NCI-H69 (cell line): ENCODE measurements around the gene MTMR6.

ENCODE experiments used
- DNase-seq: peaks from one replicate; lab custom pipeline; 2025; lab: John Stamatoyannopoulos, UW

The MTMR6 gene

DNA sequence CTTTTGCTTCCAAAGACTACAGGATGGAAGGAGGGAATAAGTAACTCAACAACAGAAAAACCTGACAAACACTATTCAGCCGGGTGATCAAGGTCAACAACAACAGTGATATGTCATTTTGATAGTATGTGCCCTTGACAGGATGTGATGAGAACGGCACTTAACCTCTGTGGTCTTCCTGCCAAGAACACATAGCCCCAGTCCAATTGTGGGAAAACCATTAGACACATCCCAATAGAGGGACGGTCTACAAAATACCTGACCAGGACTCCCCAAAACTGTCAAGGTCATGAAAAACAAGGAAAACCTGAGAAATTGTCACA is 72.1 kb downstream of the MTMR6 start:
- DNase-seq: no peak

DNA sequence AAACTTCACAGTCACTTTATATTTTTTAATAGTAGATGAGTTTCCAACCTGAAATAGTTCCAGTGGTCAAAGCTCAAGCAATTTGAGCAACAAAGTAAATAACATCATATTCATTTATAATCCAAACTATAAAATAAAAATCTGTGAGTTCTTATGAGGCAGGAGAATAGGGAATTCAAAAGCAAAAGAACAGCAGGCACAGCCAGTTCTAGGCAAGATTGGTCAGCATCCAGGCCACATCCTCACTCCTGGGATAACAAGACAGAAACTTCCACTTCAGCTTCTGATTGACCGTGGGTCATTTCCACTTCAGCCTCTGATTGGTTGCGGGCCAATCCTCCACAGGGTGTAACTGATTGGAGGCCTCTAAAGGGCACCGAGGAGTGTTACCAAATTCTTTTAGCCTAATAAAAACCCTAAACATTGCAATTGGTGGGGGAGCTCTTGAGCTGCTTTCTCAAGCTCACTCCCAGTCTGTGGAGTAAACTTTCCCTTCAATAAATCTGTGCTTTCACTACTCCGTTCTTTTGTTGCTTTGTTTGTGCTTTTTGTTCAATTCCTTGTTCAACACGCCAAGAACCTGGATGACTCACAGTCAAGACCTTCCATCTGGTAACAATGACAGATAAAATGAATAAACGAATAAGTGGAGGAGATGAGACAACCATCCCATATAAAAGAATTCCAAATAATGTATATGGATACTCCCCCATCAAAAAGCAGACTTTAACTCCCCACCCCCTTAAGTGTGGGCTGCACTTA is 72.6 kb downstream of the MTMR6 start:
- DNase-seq: no peak

- no peak for DNase-seq
Observed at GRCh38 chr13:25213715-25214114, 73.6 kb downstream of the MTMR6 start.

- DNase-seq: no peak
Observed at GRCh38 chr13:25210842-25211569, 76.3 kb downstream of the MTMR6 start.

DNA sequence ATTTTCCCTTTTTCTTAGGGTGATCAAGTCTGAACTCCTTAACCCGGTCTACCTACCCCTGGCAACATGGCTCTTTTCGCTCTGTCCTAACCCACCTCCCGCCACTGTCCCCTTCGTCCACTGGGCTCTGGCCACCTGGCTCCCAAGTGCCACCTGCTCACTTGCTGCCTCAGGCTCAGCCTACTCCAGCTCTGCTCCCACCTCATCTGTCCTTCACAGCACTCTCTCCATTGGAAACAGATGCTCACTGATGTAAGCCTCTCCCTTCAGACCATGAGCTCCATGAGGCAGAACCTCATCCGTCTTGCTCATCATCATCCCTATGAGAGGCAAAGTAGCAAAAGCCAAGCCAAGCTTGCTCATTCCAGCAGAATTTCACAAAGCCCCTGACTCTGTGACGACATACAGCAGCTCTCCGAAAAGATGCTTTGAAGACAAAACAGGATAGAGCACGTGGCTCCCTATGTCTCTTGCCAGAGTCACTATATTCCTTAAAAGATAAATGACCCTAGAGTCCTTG is 79.9 kb downstream of the MTMR6 start:
- no peak for DNase-seq

- DNase-seq: no peak
Observed at GRCh38 chr13:25204863-25205262, 82.4 kb downstream of the MTMR6 start.

GRCh38 chr13:25203127-25203740 is 84.1 kb downstream of the MTMR6 start:
- DNase-seq: no peak

- no peak for DNase-seq
Observed at GRCh38 chr13:25200783-25201182, 86.5 kb downstream of the MTMR6 start.

DNA sequence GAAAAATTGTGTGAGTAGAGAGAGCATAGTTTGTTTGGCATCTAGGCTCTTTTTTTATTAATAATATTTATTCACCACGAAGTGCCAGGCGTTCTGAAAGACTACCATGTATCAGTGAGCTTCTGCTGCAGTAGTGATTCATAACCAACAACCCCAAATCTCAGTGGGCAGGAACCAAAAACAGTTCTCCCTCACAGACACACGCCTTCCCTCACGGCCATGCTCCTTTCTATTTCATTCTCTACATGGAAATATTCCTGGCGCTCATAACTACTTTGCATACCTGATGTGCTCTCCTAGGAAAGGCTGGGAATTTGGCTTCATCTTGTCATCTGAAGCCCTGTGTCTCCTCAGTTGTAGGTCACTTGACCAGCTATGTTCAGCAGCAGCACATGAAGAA is 88.6 kb downstream of the MTMR6 start:
- no peak for DNase-seq

DNA sequence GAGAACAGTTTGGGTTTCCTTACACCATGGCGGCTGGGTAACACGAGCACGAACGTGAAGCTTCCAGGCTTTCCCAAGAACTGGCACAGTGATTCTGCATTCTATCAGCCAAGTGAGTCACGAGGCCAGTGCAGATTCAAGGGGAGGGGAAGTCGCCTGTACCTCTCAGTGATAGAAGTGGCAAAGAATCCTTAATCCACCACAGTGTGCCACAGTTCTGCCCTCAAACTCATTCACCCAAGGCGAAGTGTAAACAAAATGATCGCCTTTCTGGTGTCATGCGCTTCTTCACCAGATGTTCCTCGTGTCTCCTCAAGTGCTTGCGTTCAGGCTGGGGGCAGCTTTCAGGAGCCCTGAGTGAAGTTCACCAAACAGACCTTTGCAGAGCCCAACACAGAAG is 90.3 kb downstream of the MTMR6 start:
- no peak for DNase-seq
